SH-SY5Y (cell line): Measurements from ENCODE around the gene CLK2.
A peak's percentile ranks its signal among the peaks of the same experiment; 100 is the strongest.

Source experiments
- GATA2 ChIP-seq: IDR thresholded peaks from 2 replicates; pipeline ENCODE4 v1.6.1; 2011; ENCODE audit warnings: mild to moderate bottlenecking, low read depth, low read length
- GATA3 ChIP-seq: IDR thresholded peaks from 2 replicates; pipeline ENCODE4 v1.6.1; 2011; ENCODE audit warnings: low read depth, mild to moderate bottlenecking, low read length, moderate library complexity

CLK2 gene

GRCh38 chr1:155261852-155262673 is 11.2 kb downstream of the CLK2 start, which contains the start of gene SCAMP3:
Gene SCAMP3 (minus strand): TSS chr1:155262360. CDS start chr1:155262151, 209 bp downstream.
- no peak for TF ChIP-seq GATA3
- no peak for TF ChIP-seq GATA2

DNA sequence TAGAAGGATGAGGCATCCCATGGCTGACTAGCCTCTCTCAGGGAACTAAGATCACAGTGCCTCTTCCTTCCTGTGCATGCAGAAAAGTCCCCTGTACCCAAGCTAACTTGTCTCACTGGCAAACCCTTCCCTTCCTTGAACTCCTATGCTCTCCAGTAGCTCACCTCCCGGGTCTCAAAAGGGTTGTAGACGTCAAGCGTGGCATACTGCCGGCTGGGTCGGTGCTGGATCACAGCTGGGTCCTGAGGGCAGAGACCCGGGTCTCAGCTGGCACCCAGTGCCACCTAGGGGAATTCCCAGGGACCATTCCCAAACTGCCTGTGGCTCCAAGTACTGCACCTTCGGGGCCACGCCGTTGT is 11.8 kb downstream of the CLK2 start:
- TF ChIP-seq GATA3 (no peak), GATA2 (no peak)

DNA sequence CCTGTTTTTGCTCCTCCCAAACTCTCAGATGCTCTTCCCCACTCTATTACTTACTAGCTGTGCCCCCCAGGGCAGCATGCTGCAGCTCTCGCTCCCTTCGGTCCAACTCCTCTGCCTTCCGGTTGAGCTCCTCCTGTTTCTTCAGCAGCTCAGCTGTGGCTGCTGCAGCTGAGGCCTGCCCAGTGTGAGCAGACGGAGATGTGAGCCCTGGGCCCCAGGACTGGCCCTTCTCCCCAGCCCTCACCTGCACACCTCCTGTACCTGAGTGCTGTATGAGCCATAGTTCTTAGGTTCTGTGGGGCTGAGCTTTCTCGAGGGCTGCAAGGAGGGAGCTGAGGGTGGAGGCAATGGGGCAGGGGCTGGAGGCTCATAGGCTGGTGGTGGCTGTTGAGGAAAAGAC is 13.0 kb downstream of the CLK2 start:
- no peak for TF ChIP-seq GATA2
- no peak for TF ChIP-seq GATA3

DNA sequence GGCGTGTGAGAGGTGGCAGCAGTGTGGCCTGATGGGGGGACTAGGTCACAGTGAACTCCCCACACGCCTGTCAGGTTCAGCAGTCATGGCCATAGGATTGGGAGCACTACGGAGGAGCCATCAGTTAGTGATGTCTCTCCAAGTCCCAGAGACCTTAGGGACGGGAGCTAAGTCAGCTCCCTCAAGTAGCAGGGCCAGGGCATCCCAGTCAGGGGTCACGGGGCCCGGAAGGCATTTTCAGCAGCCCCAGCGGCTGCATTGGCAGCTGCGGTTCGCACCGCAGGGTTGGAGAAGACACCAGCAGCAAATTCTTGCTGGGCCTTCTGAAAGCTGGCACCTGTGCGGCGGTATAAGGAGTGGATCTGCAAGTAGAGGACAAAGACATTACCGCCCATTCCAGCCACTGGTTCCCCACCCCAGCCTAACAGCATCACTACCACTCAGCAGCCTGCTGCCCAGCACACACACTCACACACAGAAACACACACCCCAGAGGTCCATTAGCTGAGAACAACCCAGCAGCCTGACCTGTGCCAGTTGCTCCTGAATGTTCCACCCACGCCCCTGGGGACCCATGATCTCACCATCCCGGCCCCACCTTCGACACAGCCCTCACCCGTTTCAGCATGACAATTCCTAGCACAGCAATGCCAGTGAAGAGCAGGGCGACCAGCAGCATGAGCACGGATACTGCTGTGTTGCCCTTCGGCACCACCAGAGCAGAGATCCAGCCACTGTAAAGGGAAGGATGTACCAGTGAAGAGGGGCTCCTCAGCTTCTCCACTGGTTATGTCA is 17.0 kb downstream of the CLK2 start:
- TF ChIP-seq GATA3 = no peak
- no peak for TF ChIP-seq GATA2

GRCh38 chr1:155255243-155256007 is 17.9 kb downstream of the CLK2 start, which contains the start of gene ENTREP3:
Gene ENTREP3 (minus strand): TSS chr1:155255483. CDS start chr1:155254877, 606 bp downstream.
- no peak for TF ChIP-seq GATA3
- no peak for TF ChIP-seq GATA2

- TF ChIP-seq GATA2 = no peak
Observed at GRCh38 chr1:155254714-155255242, 18.5 kb downstream of the CLK2 start.

- TF ChIP-seq GATA3 = no peak
- no peak for TF ChIP-seq GATA2
Observed at GRCh38 chr1:155254228-155254713, 19.0 kb downstream of the CLK2 start.

DNA sequence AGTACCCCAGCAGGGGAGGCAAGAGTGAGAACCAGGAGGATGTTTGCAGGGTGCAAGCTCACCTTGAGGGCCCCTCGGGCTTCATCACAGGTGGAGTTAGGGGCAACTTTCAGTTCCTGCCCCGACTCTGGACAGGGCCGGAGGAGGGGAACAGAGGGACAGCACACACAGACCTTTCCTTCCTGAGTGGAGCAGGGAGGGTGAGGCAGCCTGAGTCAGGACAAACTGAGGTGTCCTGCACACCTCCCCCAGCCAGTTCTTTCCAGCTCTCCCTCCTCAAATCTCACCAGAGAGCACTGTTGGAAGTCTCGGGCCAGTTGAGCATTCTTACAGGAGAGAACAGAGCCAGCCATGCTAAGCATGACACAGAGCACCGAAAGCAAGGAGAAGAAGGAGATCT is 19.5 kb downstream of the CLK2 start:
- TF ChIP-seq GATA2 = no peak
- no peak for TF ChIP-seq GATA3

DNA sequence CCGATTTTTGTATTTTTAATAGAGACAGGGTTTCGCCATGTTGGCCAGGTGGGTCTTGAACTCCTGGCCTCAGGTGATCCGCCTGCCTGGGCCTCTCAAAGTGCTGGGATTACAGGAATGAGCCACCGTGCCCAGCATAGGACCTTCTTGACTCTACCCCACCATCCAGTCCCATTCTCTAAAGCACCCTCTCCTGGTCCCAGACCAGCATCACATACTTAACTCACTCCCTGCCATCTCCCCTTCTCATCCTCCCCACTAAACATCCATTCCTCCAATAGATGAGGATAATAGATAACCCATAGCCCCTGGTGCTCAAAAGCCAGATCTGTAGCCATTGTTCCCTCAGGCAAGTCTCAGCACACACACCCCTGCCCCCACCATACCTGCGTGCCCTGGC is 20.1 kb downstream of the CLK2 start:
- TF ChIP-seq GATA2 (peak; percentile 76; the same call in 1 of the 2 replicates), GATA3 (no peak)

DNA sequence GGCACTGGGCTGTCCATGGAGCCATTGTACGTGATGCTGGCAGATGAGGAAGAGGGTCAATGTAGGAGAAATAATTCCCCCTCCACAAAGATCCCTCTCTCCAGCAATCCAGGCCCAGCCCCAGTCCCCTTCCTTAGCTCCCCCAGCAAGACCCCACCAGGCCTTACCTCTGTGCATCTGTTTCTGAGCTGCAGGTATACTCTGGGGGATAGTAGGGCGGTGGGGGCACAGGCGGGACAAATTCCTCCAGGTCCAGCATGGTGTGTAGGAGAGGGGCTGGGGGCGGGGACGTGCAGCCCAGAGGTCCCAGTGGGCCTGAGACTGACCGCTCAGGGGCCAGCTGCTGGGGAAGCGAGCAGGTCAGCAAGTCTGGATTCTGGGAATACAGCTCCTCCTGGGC is 21.7 kb downstream of the CLK2 start:
- TF ChIP-seq GATA3 = no peak
- TF ChIP-seq GATA2 = no peak

DNA sequence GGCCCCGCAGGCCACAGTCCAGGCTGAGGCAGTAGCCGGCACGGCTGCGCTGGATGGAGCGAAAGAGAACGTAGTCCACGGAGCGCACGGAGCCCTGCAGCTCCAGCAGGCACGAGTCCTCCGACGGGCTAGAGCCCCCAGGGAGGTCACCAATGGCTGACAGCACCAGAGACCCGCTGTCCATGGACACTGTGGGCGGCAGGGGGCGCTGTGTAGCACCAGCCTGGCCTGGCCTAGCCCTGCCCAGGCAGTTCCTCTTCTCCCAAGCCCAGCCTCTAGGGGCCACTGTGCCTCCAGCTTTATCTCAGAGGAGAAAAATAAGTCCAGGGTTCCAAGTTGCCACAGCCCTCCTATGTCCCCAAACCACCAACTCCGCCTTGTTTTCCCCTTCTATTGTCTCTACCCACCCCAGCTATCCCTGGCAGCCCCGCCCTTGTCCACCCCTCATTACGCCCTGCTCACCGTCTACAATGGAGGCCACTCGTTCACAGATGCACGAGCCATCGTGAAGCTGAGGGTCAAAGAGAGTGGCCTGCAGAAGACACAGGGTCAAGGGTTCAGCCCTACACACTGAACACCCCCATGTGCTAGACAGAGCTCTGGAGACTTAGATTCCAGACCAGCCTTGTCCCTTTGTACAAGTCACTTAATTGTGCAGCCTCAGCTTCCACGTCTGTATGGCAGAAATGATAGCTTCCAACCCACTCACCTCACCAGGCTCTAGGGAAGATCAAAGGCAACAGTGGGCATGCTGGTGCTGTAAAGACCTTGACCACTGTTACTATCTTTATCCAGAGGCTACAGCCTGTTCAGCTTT is 22.5 kb downstream of the CLK2 start:
- TF ChIP-seq GATA3 (no peak), GATA2 (no peak)

GRCh38 chr1:155250246-155250632 is 23.1 kb downstream of the CLK2 start:
- TF ChIP-seq GATA3 (no peak), GATA2 (no peak)
